ENCODE results near the gene ZRANB1.

The ZRANB1 gene

GRCh38 chr10:124906551-124907001 lies 35.3 kb upstream of the ZRANB1 start:
- TF ChIP-seq CTCF (IDR thresholded peaks at IDR 0.05; ENCODE audit: low read length) = no peak

GRCh38 chr10:124909563-124909962 lies 32.4 kb upstream of the ZRANB1 start:
- H3F3A ChIP-seq (ENCODE audit: insufficient read depth, low read length) = no peaks in the 10 kb centered on the region
- H3K79me2 ChIP-seq (ENCODE audit: insufficient read depth, low read length) = no peaks in the 10 kb centered on the region
- no peak overlapping the region for H3K4me2 ChIP-seq (ENCODE audit: low read length)
- no peaks in the 10 kb centered on the region for H3K4me1 ChIP-seq (ENCODE audit: insufficient read depth, low read length, severe bottlenecking)
- no peak overlapping the region for H2AFZ ChIP-seq (ENCODE audit: low read length)
- H3K36me3 ChIP-seq (ENCODE audit: insufficient read depth, low read length) = no peaks in the 10 kb centered on the region
- no peaks in the 10 kb centered on the region for H3K9me2 ChIP-seq (ENCODE audit: low read depth, low read length)
- H3K9ac ChIP-seq (ENCODE audit: low read length) = no peak overlapping the region
- H3K27me3 ChIP-seq (ENCODE audit: insufficient read depth, low read length) = no peaks in the 10 kb centered on the region
- TF ChIP-seq CTCF (IDR thresholded peaks at IDR 0.05; ENCODE audit: low read length) (no peak), EZH2 (IDR thresholded peaks at IDR 0.05; ENCODE audit: borderline replicate concordance, low read length) (no peak)
- H3K9me3 ChIP-seq (ENCODE audit: low read length) = no peaks in the 10 kb centered on the region
- H3K4me3 ChIP-seq (ENCODE audit: low read depth, low read length, poor library complexity, severe bottlenecking) = no peak overlapping the region
- no peak overlapping the region for H3K27ac ChIP-seq (ENCODE audit: low read depth, low read length, poor library complexity, severe bottlenecking)
- H4K20me1 ChIP-seq (ENCODE audit: insufficient read depth, low read length) = no peaks in the 10 kb centered on the region

More at GRCh38 chr10:124906551-124907001, 35.3 kb upstream of the ZRANB1 start:
- Histone ChIP-seq H3K4me3 (ENCODE audit: low read depth, low read length, poor library complexity, severe bottlenecking) (no peak overlapping the region), H2AFZ (ENCODE audit: low read length) (no peak overlapping the region), H3K4me2 (ENCODE audit: low read length) (no peak overlapping the region), H3K27me3 (ENCODE audit: insufficient read depth, low read length) (no peaks in the 10 kb centered on the region), H3F3A (ENCODE audit: insufficient read depth, low read length) (no peaks in the 10 kb centered on the region), H3K36me3 (ENCODE audit: insufficient read depth, low read length) (no peaks in the 10 kb centered on the region), H3K9me2 (ENCODE audit: low read depth, low read length) (no peaks in the 10 kb centered on the region), H3K9me3 (ENCODE audit: low read length) (no peaks in the 10 kb centered on the region), H4K20me1 (ENCODE audit: insufficient read depth, low read length) (no peaks in the 10 kb centered on the region), H3K27ac (ENCODE audit: low read depth, low read length, poor library complexity, severe bottlenecking) (no peak overlapping the region), H3K9ac (ENCODE audit: low read length) (no peak overlapping the region), H3K79me2 (ENCODE audit: insufficient read depth, low read length) (no peaks in the 10 kb centered on the region), H3K4me1 (ENCODE audit: insufficient read depth, low read length, severe bottlenecking) (no peaks in the 10 kb centered on the region)

GRCh38 chr10:124911124-124912067 lies 30.5 kb upstream of the ZRANB1 start:
- Histone ChIP-seq H3K9me3 (ENCODE audit: low read length) (no peaks in the 10 kb centered on the region), H2AFZ (ENCODE audit: low read length) (no peak overlapping the region), H3K4me1 (ENCODE audit: insufficient read depth, low read length, severe bottlenecking) (peaks cover 9% of the 10 kb centered on the region), H3K4me3 (ENCODE audit: low read depth, low read length, poor library complexity, severe bottlenecking) (no peak overlapping the region), H3K4me2 (ENCODE audit: low read length) (no peak overlapping the region), H3K9ac (ENCODE audit: low read length) (no peak overlapping the region), H3K27ac (ENCODE audit: low read depth, low read length, poor library complexity, severe bottlenecking) (no peak overlapping the region), H3K79me2 (ENCODE audit: insufficient read depth, low read length) (no peaks in the 10 kb centered on the region), H3K9me2 (ENCODE audit: low read depth, low read length) (no peaks in the 10 kb centered on the region), H3F3A (ENCODE audit: insufficient read depth, low read length) (no peaks in the 10 kb centered on the region), H3K36me3 (ENCODE audit: insufficient read depth, low read length) (no peaks in the 10 kb centered on the region), H3K27me3 (ENCODE audit: insufficient read depth, low read length) (no peaks in the 10 kb centered on the region), H4K20me1 (ENCODE audit: insufficient read depth, low read length) (no peaks in the 10 kb centered on the region)
- TF ChIP-seq EZH2 (IDR thresholded peaks at IDR 0.05; ENCODE audit: borderline replicate concordance, low read length) = no peak
- no peak for TF ChIP-seq CTCF (IDR thresholded peaks at IDR 0.05; ENCODE audit: low read length)

Measured in OCI-LY1 (cell line).